ENCODE results near the gene CMTM4.

Gene CMTM4

GRCh38 chr16:66696669-66697630 lies at the start of gene CMTM4:
TSS of gene CMTM4 (minus strand) at chr16:66696743. CDS start at chr16:66696525, 218 bp downstream.
- no peak for DNase-seq (ENCODE audit: low read depth, low spot score)

GRCh38 chr16:66746048-66746447 lies 49.5 kb upstream of the CMTM4 start:
- DNase-seq (ENCODE audit: low read depth, low spot score) = no peak

GRCh38 chr16:66741950-66742808 lies 45.6 kb upstream of the CMTM4 start:
- DNase-seq (ENCODE audit: low read depth, low spot score) = no peak

GRCh38 chr16:66741169-66741900 lies 44.8 kb upstream of the CMTM4 start:
- DNase-seq (ENCODE audit: low read depth, low spot score) = no peak

GRCh38 chr16:66740533-66740932 lies 44.0 kb upstream of the CMTM4 start:
- no peak for DNase-seq (ENCODE audit: low read depth, low spot score)

- DNase-seq (ENCODE audit: low read depth, low spot score) = no peak
Observed at GRCh38 chr16:66740010-66740409, 43.5 kb upstream of the CMTM4 start.

- DNase-seq (ENCODE audit: low read depth, low spot score) = no peak
Observed at GRCh38 chr16:66735891-66736290, 39.3 kb upstream of the CMTM4 start.

GRCh38 chr16:66731101-66731500 lies 34.6 kb upstream of the CMTM4 start:
- DNase-seq (ENCODE audit: low read depth, low spot score) = no peak

- no peak for DNase-seq (ENCODE audit: low read depth, low spot score)
Observed at GRCh38 chr16:66728804-66729203, 32.3 kb upstream of the CMTM4 start.

- no peak for DNase-seq (ENCODE audit: low read depth, low spot score)
Observed at GRCh38 chr16:66728117-66728787, 31.7 kb upstream of the CMTM4 start.

GRCh38 chr16:66720766-66721165 lies 24.2 kb upstream of the CMTM4 start:
- DNase-seq (ENCODE audit: low read depth, low spot score) = no peak

- DNase-seq (ENCODE audit: low read depth, low spot score) = no peak
Observed at GRCh38 chr16:66719246-66719645, 22.7 kb upstream of the CMTM4 start.

GRCh38 chr16:66717776-66718175 lies 21.2 kb upstream of the CMTM4 start:
- no peak for DNase-seq (ENCODE audit: low read depth, low spot score)

GRCh38 chr16:66717112-66717675 lies 20.7 kb upstream of the CMTM4 start:
- DNase-seq (ENCODE audit: low read depth, low spot score) = no peak

GRCh38 chr16:66714654-66715307 lies 18.2 kb upstream of the CMTM4 start:
- DNase-seq (ENCODE audit: low read depth, low spot score) = no peak

GRCh38 chr16:66714062-66714461 lies 17.5 kb upstream of the CMTM4 start:
- DNase-seq (ENCODE audit: low read depth, low spot score) = no peak

GRCh38 chr16:66713076-66713475 lies 16.5 kb upstream of the CMTM4 start:
- no peak for DNase-seq (ENCODE audit: low read depth, low spot score)

- DNase-seq (ENCODE audit: low read depth, low spot score) = no peak
Observed at GRCh38 chr16:66712512-66712911, 16.0 kb upstream of the CMTM4 start.

- DNase-seq (ENCODE audit: low read depth, low spot score) = no peak
Observed at GRCh38 chr16:66711581-66711980, 15.0 kb upstream of the CMTM4 start.

- DNase-seq (ENCODE audit: low read depth, low spot score) = no peak
Observed at GRCh38 chr16:66706506-66706880, 9.9 kb upstream of the CMTM4 start.
